Gastroesophageal sphincter (tissue), 4 donors: ENCODE measurements around the gene KLF17. TPM values are rescaled to one million over a fixed set of nuclear protein-coding genes. Genes with fewer than 3 reads are reported as not detected.

Experiments
- ATAC-seq: fragments of 150-250 bp; one replicate; pipeline ENCODE4 v1.9.1; 2016; ENCODE audit warnings: mild to moderate bottlenecking, moderate library complexity
- H3K27ac ChIP-seq, 4 donors: fragments of 200-600 bp; sonication (generic) in 3 of 4; 1 replicate in 3 of 4; 2 replicates in 1 of 4; pipeline ENCODE4 v1.5.1; 2016 to 2019
- H3K27me3 ChIP-seq: fragments of 200-600 bp; sonication (generic); one replicate; pipeline ENCODE4 v1.5.1; 2019
- H3K36me3 ChIP-seq, 2 donors: fragments of 200-600 bp; sonication (generic); one replicate each; pipeline ENCODE4 v1.5.1; 2019; ENCODE audit warnings: control low read depth in 1 of 2
- H3K4me1 ChIP-seq, 3 donors: fragments of 200-600 bp; sonication (generic); 1 replicate in 2 of 3; 2 replicates in 1 of 3; pipeline ENCODE4 v1.5.1; 2016 to 2019; ENCODE audit warnings: control low read depth in 2 of 3
- H3K4me3 ChIP-seq, 2 donors: fragments of 200-600 bp; sonication (generic); one replicate each; pipeline ENCODE4 v1.5.1; 2019; ENCODE audit warnings: mild to moderate bottlenecking in 1 of 2, moderate library complexity in 1 of 2
- H3K9me3 ChIP-seq, 3 donors: fragments of 200-600 bp; sonication (generic); one replicate each; pipeline ENCODE4 v1.5.1; 2017 to 2019; ENCODE audit warnings: control low read depth in 2 of 3
- EP300 ChIP-seq: sonication (generic); formaldehyde crosslinking; IDR thresholded peaks from one replicate; pipeline ENCODE4 v1.6.1; 2017; ENCODE audit warnings: antibody characterized with exemption, mild to moderate bottlenecking
- POLR2A ChIP-seq, 2 donors: fragments of 450-650 bp; IDR thresholded peaks; one replicate each; pipeline ENCODE4 v1.6.1; 2017; ENCODE audit warnings: antibody characterized with exemption in 2 of 2, mild to moderate bottlenecking in 2 of 2, moderate library complexity in 1 of 2
- POLR2AphosphoS5 ChIP-seq: sonication (generic); formaldehyde crosslinking; IDR thresholded peaks from one replicate; pipeline ENCODE4 v1.6.1; 2017; ENCODE audit warnings: antibody characterized with exemption
- WGBS, 2 donors: methylation state at CpG; one replicate each; pipeline ENCODE4 v1.1.5; 2018; ENCODE audit warnings: low coverage in 1 of 2; 5-methylcytosine and 5-hydroxymethylcytosine counted together
- small RNA-seq, 4 donors: library from RNA; depleted of rRNA; stranded (forward); fragments of <200 nt; gene quantifications; one replicate each; pipeline ENCODE3, GENCODE V24; 2016
- total RNA-seq, 4 donors: library from RNA; depleted of rRNA; stranded (reverse); fragments of >200 nt; gene quantifications; one replicate each; pipeline ENCODE4 v1.1.0, GENCODE V29; 2016
- TF ChIP-seq, protein P1 (sequence below), 4 experiments: fragments of 200-600 bp in 2 of 4; fragments of 450-650 bp in 2 of 4; sonication (generic) in 1 of 4; IDR thresholded peaks; one replicate each; pipeline ENCODE4 v1.5.1; 2017 to 2019; ENCODE audit warnings: antibody characterized with exemption in 4 of 4, mild to moderate bottlenecking in 2 of 4, moderate library complexity in 2 of 4

Gene KLF17
- total RNA-seq, 4 donors from 2014 or later: 0.13 to 1.3 (median 0.41) TPM

DNA sequence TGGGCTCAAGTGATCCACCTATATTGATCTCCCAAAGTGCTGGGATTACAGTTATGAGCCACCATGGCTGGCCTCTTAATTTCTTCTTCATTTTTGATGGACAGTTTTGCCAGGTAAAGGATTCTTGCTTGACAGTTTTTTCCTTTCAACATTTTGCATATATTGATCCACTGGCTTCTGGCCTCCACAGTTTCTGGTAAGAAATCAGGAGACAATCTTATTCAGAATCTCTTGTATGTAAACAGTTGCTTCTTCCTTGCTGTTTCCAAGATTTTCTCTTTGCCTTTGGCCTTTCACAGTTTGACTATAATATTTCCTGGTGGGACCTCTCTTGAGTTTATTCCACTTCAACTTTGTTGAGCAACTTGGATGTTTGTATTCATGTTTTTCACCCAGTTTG is 42.9 kb downstream of the KLF17 start:
- Histone ChIP-seq H3K4me1 (no peaks in the 10 kb centered on the region), H3K9me3 (peaks cover 0 to 6% (median 0%) of the 10 kb centered on the region in 3 donors)

DNA sequence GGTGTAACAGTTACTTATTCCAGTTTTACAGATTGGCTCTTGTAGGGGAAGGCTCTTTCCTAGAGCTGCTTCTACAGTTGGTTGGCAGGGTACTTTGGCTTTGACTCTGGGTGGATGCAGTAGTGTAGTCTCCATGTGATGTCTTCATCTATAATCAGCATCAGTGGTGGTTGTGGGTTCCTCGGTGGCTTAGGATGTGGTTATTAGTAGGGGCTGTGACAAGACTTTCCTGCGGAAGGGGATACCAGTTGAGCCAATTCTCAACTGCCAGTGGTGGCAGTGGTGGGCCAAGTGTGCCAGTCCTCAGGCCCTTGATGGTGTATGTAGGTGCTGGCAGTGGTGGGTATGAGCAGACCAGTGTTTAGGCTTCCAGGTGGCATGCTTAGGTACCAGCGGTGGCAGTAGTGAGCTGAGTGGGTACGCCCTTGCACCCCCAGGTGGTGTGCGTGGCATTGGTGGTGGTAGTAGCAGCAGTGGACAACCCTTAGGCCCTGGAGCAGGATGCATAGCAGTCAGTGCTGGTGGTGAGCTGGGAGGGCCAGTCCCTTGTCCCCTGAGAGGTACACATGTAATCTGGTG is 50.0 kb downstream of the KLF17 start:
- Histone ChIP-seq H3K4me1 (no peaks in the 10 kb centered on the region), H3K27ac (no peak overlapping the region), H3K36me3 (no peaks in the 10 kb centered on the region), H3K9me3 (no peaks in the 10 kb centered on the region), H3K4me3 (no peak overlapping the region), H3K27me3 (peaks cover 17% of the 10 kb centered on the region)
- WGBS, 2 donors: 94 to 100% methylated on average over 2 to 5 of the region's 5 CpGs
- ATAC-seq: no peak
- TF ChIP-seq, protein P1, sequence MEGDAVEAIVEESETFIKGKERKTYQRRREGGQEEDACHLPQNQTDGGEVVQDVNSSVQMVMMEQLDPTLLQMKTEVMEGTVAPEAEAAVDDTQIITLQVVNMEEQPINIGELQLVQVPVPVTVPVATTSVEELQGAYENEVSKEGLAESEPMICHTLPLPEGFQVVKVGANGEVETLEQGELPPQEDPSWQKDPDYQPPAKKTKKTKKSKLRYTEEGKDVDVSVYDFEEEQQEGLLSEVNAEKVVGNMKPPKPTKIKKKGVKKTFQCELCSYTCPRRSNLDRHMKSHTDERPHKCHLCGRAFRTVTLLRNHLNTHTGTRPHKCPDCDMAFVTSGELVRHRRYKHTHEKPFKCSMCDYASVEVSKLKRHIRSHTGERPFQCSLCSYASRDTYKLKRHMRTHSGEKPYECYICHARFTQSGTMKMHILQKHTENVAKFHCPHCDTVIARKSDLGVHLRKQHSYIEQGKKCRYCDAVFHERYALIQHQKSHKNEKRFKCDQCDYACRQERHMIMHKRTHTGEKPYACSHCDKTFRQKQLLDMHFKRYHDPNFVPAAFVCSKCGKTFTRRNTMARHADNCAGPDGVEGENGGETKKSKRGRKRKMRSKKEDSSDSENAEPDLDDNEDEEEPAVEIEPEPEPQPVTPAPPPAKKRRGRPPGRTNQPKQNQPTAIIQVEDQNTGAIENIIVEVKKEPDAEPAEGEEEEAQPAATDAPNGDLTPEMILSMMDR (IDR thresholded peaks at IDR 0.05): no peak
- no peak for TF ChIP-seq EP300
- TF ChIP-seq POLR2A (IDR thresholded peaks at IDR 0.05): no peak
- no peak for TF ChIP-seq POLR2AphosphoS5

More for the DNA sequence above, 42.9 kb downstream of the KLF17 start:
- Histone ChIP-seq H3K27me3 (no peaks in the 10 kb centered on the region), H3K27ac (no peak overlapping the region), H3K4me3 (no peak overlapping the region), H3K36me3 (no peaks in the 10 kb centered on the region)
- no peak for ATAC-seq
- TF ChIP-seq, protein P1 (IDR thresholded peaks at IDR 0.05): no peak
- TF ChIP-seq POLR2A (IDR thresholded peaks at IDR 0.05): no peak
- TF ChIP-seq EP300: no peak
- TF ChIP-seq POLR2AphosphoS5: no peak

DNA sequence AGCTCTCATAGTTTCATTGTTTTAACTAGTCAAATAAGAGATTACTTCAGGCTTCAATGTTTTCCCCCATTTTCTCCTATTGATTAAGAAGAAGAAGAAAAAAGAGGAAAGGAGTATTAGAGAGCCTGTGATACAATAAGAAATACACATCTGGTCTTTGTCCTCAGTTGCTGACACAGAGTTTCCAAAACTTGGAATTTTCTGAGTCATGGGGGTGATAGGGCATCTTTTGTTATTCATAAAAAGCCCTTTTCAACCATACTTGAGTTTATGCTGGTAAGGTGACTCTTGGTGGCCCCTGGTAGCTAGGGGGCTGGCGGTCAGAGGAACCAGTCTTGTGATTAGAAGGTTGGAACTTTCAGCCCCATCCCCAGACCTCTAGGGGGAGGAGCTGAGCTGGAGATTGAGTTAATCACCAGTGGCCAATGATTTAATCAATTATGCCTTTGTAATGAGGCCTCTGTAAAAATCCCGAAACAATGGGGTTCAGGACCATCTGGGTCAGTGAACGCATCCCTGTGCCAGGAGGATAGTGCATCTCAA is 51.7 kb downstream of the KLF17 start:
- no peaks in the 10 kb centered on the region for H3K4me1 ChIP-seq
- H3K36me3 ChIP-seq: no peaks in the 10 kb centered on the region
- ATAC-seq: no peak
- H3K27me3 ChIP-seq: peaks cover 17% of the 10 kb centered on the region
- H3K4me3 ChIP-seq: no peak overlapping the region
- no peaks in the 10 kb centered on the region for H3K9me3 ChIP-seq
- TF ChIP-seq POLR2AphosphoS5 (no peak), POLR2A (IDR thresholded peaks at IDR 0.05) (no peak), EP300 (no peak)
- TF ChIP-seq, protein P1 (IDR thresholded peaks at IDR 0.05): no peak
- WGBS, 2 donors: 71% methylated on average over 2 of the region's 3 CpGs; no CpG with 5 or more reads in 1 of the 2 donors
- no peak overlapping the region for H3K27ac ChIP-seq

DNA sequence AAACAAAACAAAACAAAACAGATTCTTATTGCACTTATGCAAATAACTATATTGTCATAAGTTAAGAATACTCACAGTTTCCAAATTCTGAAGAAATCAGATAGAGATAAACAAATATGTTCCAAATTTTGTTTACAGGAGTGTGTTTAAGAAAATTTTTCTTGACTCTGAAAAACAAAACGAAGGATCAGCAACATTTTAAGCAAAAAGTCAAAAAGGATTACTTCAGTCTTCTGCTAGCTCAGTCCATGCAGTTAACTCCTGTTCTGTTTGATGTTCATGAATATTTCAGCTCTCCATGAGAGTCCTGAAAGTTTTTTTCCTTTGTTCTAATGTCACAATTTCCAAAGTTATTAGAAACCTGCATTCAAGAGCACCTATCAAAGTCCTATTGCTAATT is 56.0 kb downstream of the KLF17 start:
- Histone ChIP-seq H3K27me3 (peaks cover 7% of the 10 kb centered on the region), H3K4me1 (no peaks in the 10 kb centered on the region), H3K36me3 (no peaks in the 10 kb centered on the region), H3K27ac (no peak overlapping the region), H3K4me3 (no peak overlapping the region), H3K9me3 (no peaks in the 10 kb centered on the region)
- no peak for ATAC-seq
- WGBS, 2 donors: 83 to 100% methylated on average over 1 of the region's 1 CpG
- TF ChIP-seq, protein P1 (IDR thresholded peaks at IDR 0.05): no peak
- TF ChIP-seq POLR2A (IDR thresholded peaks at IDR 0.05) (no peak), POLR2AphosphoS5 (no peak)

Small RNA genes lying within 50 kb of the gene (small RNA-seq; reads per million reads assigned to genes)
- 0 reads per million in 4 donors for gene AL035417.1
- gene OOSP1P1: 0 reads per million in 4 donors
- gene RF00019: 0 reads per million in 4 donors
- gene RN7SL479P: 0 reads per million in 4 donors

Other genes starting within 250 kb of the KLF17 start
- under 1 TPM in 2 of 4 donors, not detected in 2; 0.47 to 0.81 TPM for gene ARTN, start 185.0 kb upstream of the KLF17 start, total RNA-seq
- gene IPO13, start 171.9 kb upstream of the KLF17 start, total RNA-seq: 10 to 100 TPM; 21.8 to 44.5 (median 24.2) TPM
- 10 to 100 TPM; 23.5 to 41.9 (median 32.5) TPM for gene DPH2, start 148.8 kb upstream of the KLF17 start, total RNA-seq
- 100 to 1,000 TPM in 1 of 4 donors, 10 to 100 TPM in 3; 67.9 to 107 (median 89.9) TPM for gene ATP6V0B, start 143.9 kb upstream of the KLF17 start, total RNA-seq
- gene B4GALT2, start 139.6 kb upstream of the KLF17 start, total RNA-seq: 100 to 1,000 TPM in 1 of 4 donors, 10 to 100 TPM in 3; 34.4 to 129 (median 37.6) TPM
- gene CCDC24, start 127.2 kb upstream of the KLF17 start, total RNA-seq: 1 to 10 TPM; 5.0 to 6.2 (median 5.5) TPM
- gene SLC6A9, start 87.4 kb upstream of the KLF17 start, total RNA-seq: 10 to 100 TPM in 1 of 4 donors, 1 to 10 TPM in 3; 1.8 to 14.2 (median 7.5) TPM
- not detected for gene KLF18, start 22.8 kb downstream of the KLF17 start, total RNA-seq
- gene DMAP1, start 94.7 kb downstream of the KLF17 start, total RNA-seq: 10 to 100 TPM; 28.0 to 37.1 (median 33.7) TPM
- 10 to 100 TPM; 31.9 to 58.8 (median 48.1) TPM for gene ERI3, start 236.4 kb downstream of the KLF17 start, total RNA-seq